Mammary epithelial cell (primary cell): ENCODE results near the gene NKIRAS1.

Source experiments
- EZH2 ChIP-seq: IDR thresholded peaks from 2 replicates; pipeline ENCODE4 v1.6.1; 2012; ENCODE audit warnings: low read length, inconsistent platforms, borderline replicate concordance
- TF ChIP-seq, protein P1 (sequence below), 2 donors: IDR thresholded peaks in 1 of 2; conservative IDR thresholded peaks in 1 of 2; 2 replicates each; pipeline ENCODE4 v1.5.1; 2011 to 2012; ENCODE audit warnings: inconsistent platforms in 2 of 2, low read length in 2 of 2, mild to moderate bottlenecking in 2 of 2, control low read depth in 1 of 2, low read depth in 1 of 2; ENCODE audit not compliant: insufficient read depth in 1 of 2; ENCODE audit errors: extremely low read depth in 1 of 2

DNA sequence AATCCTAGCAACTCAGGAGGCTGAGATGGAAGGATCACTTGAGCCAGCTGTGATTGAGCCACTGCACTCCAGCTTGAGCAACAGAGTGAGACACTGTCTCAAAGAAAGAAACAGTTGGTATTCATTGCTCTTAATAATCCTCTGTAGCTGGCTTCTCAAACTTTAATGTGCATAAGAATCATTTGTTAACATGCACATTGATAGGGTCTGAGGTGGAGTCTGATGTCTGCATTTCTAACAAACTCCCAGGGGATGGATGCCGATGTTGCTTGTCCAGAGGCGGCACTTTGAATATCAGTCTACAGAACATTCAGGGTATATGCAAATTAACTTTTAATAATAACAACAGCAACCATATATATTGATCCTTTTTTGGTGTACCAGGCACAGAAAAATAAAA lies 39.9 kb downstream of the NKIRAS1 start:
- TF ChIP-seq, protein P1, sequence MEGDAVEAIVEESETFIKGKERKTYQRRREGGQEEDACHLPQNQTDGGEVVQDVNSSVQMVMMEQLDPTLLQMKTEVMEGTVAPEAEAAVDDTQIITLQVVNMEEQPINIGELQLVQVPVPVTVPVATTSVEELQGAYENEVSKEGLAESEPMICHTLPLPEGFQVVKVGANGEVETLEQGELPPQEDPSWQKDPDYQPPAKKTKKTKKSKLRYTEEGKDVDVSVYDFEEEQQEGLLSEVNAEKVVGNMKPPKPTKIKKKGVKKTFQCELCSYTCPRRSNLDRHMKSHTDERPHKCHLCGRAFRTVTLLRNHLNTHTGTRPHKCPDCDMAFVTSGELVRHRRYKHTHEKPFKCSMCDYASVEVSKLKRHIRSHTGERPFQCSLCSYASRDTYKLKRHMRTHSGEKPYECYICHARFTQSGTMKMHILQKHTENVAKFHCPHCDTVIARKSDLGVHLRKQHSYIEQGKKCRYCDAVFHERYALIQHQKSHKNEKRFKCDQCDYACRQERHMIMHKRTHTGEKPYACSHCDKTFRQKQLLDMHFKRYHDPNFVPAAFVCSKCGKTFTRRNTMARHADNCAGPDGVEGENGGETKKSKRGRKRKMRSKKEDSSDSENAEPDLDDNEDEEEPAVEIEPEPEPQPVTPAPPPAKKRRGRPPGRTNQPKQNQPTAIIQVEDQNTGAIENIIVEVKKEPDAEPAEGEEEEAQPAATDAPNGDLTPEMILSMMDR (conservative IDR thresholded peaks at IDR 0.05 in 1 of 2, IDR thresholded peaks at IDR 0.05 in 1 of 2; ENCODE audit: extremely low read depth in 1 of 2, insufficient read depth in 1 of 2, low read depth in 1 of 2, low read length in 2 of 2) = no peak
- no peak for TF ChIP-seq EZH2
